ENCODE measurements around the gene SLC29A4. TPM values are rescaled to one million over a fixed set of nuclear protein-coding genes. Genes with fewer than 3 reads are reported as not detected.
"Not testable (repeated sequence)": the region's sequence is repeated elsewhere in the genome, so short reads cannot be mapped to it uniquely, and the experiment has no call there.

SLC29A4 gene
- total RNA-seq, 8 experiments from 2014 or later, result 0.81 to 24.9 (median 13.1) TPM

DNA sequence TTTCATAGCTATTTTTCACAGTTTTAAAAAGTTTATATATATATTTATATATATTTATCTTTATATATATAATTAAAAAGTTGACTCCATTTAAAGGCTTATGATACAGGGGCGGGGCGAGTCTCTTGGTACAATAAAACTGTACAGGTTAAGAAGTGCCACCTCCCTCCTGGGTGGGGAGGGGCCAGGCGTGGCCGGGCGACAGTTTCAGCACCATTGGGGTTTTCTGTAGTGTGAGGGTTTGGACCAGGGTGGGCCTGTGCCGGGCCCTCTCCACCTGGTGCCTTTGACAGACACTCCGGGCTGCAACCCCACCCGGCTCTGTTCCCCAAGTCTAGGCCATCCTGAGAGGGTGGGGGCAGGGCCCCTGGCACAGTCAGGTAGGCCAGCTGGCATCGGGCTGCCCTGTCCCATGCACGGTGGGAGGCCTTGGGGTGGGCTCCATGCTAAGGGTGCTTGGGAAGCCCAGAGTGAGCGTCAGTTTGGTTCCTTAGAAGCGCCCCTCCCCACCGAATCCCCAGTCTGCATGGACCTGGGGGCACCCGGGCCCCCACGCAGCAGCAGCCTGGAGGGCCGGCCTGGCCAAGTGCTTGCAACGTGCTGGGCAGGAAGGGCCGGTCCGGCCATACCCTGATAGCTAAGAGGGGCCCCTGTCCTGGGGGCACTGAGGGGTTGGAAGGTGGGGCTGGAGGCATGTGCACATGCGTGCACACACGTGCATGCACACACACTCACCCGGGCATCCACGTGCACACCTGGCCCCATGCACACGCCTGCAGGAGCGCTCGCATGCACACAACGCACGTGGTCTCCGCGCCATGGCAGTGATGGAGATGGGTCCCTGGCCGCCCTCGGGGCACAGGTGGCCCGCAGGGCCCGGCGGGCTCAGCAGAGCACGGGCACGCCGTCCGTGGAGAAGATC is 24.7 kb downstream of the SLC29A4 start:
- in situ Hi-C loops (cut with MboI; ENCODE audit: low pct_unique_long_range_greater_than_20kb in 2 of 9, low sequenced_read_pairs in 9 of 9, unreplicated experiment in 9 of 9); H3K4me1 ChIP-seq (replicated peaks in 1 of 2); H3K4me3 ChIP-seq; H3K27ac ChIP-seq: not testable (repeated sequence)
- ATAC-seq (replicated peaks in 6 of 8), result peak in 5 of 8 experiments; percentile 15 to 30 (median 22)
- WGBS, 10 experiments, result 93 to 100% (median 96%) methylated on average over 2 to 4 of the region's 39 CpGs; no CpG with 5 or more reads in 7 of the 10 experiments

DNA sequence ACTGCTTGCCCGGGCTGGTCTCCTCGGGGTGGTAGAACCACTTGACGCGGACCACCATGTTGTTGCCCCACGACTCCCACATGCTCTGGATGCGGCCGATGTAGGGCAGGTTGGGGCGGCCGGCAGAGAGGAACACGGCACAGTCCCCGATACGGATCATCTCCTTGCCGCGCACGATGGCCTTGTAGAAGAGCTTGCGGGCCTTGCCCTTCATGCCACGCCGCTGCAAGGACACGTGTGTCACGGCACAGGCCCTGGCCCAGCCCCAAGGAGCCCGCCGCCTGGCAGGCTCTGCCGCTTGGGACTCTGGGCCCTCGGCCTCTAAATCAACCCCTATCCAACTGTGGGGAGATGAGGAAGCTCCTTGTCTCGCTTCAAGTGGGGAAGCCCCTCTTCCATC is 26.4 kb downstream of the SLC29A4 start:
- no peaks in the 10 kb centered on the region for H3K4me1 ChIP-seq (replicated peaks in 1 of 2)
- in situ Hi-C loops (cut with MboI; ENCODE audit: low pct_unique_long_range_greater_than_20kb in 2 of 9, low sequenced_read_pairs in 9 of 9, unreplicated experiment in 9 of 9), result no loop called here
- no peak overlapping the region for H3K27ac ChIP-seq
- WGBS, 10 experiments, result 84 to 90% (median 85%) methylated on average over 4 to 5 of the region's 25 CpGs; no CpG with 5 or more reads in 7 of the 10 experiments
- H3K4me3 ChIP-seq, result no peak overlapping the region
- no peak for ATAC-seq (replicated peaks in 6 of 8)

DNA sequence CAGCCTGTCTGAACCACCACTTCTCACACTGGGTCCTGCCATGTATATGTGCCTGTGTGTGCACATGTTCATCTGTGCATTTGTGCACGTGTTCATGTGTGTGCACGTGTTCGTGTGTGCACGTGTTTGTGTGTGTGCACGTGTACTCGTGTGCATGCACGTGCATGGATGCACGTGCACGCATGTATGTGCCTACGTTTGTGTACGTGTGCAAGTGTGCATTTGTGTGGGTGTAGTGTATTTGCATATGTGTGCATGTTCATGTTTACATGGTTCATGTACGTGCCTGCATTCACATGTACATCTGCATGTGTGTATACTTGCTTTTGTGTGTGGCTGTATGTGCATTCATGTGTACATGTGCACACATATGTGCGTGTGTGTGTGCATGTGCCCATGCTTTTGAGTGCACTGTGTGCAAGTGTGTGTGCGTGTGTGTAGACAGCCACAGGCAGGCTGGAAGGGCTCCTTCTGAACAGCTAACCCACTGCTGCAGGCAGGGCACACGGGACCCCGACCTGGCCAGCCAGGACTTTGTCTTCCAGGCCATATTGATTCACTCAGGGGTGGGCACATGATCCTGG is 28.2 kb downstream of the SLC29A4 start:
- no peak overlapping the region for H3K4me3 ChIP-seq
- no peak for ATAC-seq (replicated peaks in 6 of 8)
- in situ Hi-C loops (cut with MboI; ENCODE audit: low pct_unique_long_range_greater_than_20kb in 2 of 9, low sequenced_read_pairs in 9 of 9, unreplicated experiment in 9 of 9), result no loop called here
- H3K4me1 ChIP-seq (replicated peaks in 1 of 2), result no peaks in the 10 kb centered on the region
- no peak overlapping the region for H3K27ac ChIP-seq
- WGBS, 10 experiments, result 85 to 100% (median 99%) methylated on average over 1 to 13 of the region's 16 CpGs; no CpG with 5 or more reads in 3 of the 10 experiments

DNA sequence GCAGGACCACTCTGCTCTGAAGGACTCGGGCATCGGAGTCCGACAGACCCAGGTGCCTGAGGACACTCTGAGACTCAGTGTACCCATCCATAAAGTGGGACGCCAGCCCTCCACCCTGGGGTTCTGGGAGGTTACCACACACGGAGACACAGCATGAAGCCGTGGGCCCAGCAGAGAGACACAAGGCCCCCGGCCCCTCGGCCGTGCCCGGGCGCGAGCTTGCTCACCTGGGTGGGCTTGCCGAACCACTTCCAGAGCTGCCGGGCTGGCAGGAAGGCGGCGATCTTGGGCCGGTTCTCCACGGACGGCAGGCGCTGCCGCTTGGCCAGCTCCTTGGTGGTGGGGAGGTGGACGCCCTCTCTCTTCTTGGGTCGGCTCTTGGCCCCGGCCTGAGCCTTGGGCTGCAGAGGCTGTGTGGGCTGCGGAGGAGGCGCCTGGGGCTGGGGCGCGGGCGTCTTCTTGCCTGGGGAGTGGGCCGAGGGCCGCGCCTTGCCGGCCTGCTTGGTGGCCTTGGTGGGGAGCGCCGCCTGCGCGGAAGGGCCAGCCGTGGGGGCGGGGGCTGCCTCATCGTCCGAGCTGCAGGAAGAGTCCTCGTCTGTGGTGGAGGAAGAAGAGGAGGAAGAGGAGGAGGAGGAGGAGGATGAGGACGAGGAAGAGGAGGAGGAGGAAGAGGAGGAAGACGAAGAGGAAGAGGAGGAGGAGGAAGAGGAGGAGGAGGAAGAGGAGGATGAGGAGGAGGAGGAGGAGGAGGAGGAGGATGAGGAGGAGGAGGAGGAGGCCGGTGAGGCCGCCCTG is 29.7 kb downstream of the SLC29A4 start:
- 100% methylated on average over 1 of the region's 46 CpGs; no CpG with 5 or more reads in 9 of the 10 experiments for WGBS, 10 experiments
- ATAC-seq (replicated peaks in 6 of 8); H3K4me3 ChIP-seq; in situ Hi-C loops (cut with MboI; ENCODE audit: low pct_unique_long_range_greater_than_20kb in 2 of 9, low sequenced_read_pairs in 9 of 9, unreplicated experiment in 9 of 9); H3K4me1 ChIP-seq (replicated peaks in 1 of 2); H3K27ac ChIP-seq: not testable (repeated sequence)

DNA sequence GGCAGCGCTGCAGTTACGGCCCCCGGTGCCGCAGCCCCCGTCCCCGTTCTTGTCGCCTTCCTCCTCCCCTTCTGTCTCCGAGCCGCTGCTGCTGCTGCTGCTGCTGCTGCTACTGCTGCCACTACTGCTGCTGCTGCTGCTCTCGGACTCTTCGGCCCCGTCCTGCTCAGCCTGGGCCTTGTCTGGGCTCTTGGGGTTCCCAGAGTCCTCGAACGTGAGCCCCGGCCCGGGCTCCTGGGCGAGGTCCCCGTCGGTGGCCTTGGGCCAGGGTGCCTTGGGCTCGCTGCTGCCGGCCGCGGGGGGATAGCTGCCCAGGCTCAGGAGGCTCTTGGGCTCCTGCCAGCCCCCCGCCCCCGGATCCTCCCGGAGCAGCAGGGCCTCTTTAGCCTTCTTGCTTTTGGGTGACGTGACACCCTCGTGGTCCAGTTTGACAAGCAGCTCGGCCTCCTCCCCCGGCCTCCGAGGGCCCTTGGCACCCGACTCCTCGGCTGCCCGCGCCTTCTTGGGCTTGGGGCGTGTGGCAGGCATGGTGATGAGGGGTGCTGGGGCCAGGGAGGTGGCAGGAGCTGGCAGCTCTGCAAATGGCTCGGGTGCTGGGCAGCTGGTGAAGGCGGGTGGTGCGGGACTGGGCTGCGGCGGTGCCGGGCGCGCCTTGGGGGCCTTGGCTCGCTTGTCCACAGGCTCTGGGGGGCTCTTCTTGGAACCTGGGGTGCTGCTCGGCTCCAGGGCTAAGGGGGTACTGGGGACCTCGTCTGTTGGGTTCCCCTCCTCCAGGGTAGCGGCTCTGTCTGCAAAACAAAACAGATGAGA is 30.5 kb downstream of the SLC29A4 start:
- 100% methylated on average over 1 of the region's 48 CpGs; no CpG with 5 or more reads in 9 of the 10 experiments for WGBS, 10 experiments
- H3K4me1 ChIP-seq (replicated peaks in 1 of 2); in situ Hi-C loops (cut with MboI; ENCODE audit: low pct_unique_long_range_greater_than_20kb in 2 of 9, low sequenced_read_pairs in 9 of 9, unreplicated experiment in 9 of 9); H3K4me3 ChIP-seq; H3K27ac ChIP-seq: not testable (repeated sequence)
- peak in 4 of 8 experiments; percentile 17 to 24 (median 22) for ATAC-seq (replicated peaks in 6 of 8)

DNA sequence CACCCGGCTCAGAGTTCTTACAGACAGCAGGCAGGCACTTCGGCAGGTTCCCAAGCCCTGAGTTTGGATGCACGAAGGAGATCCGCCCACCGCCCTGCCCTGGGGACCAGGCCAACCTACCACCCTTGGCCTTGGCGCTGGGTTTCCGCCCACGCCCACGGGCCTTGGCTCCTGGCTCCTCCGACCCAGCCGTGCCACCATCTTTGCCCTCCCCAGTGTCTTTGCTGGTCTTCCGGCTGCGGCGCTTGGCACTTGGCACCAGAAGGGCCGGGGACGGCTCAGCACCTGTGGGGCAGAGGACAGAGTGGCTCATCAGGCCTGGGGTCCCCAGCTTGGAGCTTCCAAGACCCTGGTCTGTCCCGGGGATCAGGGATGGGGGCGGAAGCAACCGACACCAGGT is 32.1 kb downstream of the SLC29A4 start:
- in situ Hi-C loops (cut with MboI; ENCODE audit: low pct_unique_long_range_greater_than_20kb in 2 of 9, low sequenced_read_pairs in 9 of 9, unreplicated experiment in 9 of 9), result no loop called here
- Histone ChIP-seq H3K4me3 (no peak overlapping the region), H3K4me1 (replicated peaks in 1 of 2) (no peaks in the 10 kb centered on the region), H3K27ac (no peak overlapping the region)
- WGBS, 10 experiments, result 83% methylated on average over 2 of the region's 19 CpGs; no CpG with 5 or more reads in 9 of the 10 experiments
- ATAC-seq (replicated peaks in 6 of 8), result no peak

DNA sequence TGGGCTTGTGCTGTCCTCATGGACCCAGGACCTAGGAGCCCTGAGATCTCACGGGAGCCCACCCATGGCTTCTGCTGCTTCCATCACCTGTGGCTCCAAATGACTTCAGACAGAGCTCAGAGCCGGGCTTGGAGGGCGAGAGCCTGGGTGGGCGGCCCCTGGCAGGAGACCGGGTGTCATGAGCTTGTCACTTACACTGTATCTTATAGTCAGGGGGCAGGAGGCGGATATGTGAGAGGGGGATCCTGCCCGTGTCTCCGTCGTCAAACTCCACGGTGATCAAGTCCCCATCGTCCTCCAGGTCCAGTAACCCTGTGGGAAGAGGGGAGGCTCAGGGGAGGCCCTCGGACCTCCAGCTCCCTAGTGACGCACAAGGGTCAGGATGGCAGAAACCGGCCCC is 33.0 kb downstream of the SLC29A4 start:
- in situ Hi-C loops (cut with MboI; ENCODE audit: low pct_unique_long_range_greater_than_20kb in 2 of 9, low sequenced_read_pairs in 9 of 9, unreplicated experiment in 9 of 9), result no loop called here
- WGBS, 10 experiments, result 97 to 100% (median 100%) methylated on average over 1 to 4 of the region's 14 CpGs; no CpG with 5 or more reads in 6 of the 10 experiments
- Histone ChIP-seq H3K27ac (no peak overlapping the region), H3K4me1 (replicated peaks in 1 of 2) (no peaks in the 10 kb centered on the region), H3K4me3 (no peak overlapping the region)
- no peak for ATAC-seq (replicated peaks in 6 of 8)

DNA sequence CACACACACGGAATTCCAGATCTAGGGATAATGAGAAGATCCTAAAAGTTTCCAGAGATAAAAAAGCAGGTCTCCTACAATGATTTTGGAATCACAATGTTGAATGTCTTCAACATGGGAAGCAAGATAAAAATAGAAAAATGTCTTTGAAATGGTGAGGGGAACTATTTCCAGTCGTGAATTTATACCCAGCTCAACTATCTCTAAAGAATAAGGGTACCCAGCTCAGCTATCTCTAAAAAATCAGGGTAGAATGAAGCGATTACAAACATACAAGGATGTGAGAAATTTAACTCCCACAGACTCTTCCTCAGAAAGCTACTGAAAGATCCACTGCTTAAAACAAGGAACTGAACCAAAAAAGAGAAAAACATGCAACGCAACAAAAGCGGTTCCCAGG is 35.9 kb downstream of the SLC29A4 start:
- in situ Hi-C loops (cut with MboI; ENCODE audit: low pct_unique_long_range_greater_than_20kb in 2 of 9, low sequenced_read_pairs in 9 of 9, unreplicated experiment in 9 of 9); H3K27ac ChIP-seq; H3K4me3 ChIP-seq; H3K4me1 ChIP-seq (replicated peaks in 1 of 2); ATAC-seq (replicated peaks in 6 of 8): not testable (repeated sequence)
- 86 to 100% (median 95%) methylated on average over 1 to 5 of the region's 5 CpGs for WGBS, 10 experiments

DNA sequence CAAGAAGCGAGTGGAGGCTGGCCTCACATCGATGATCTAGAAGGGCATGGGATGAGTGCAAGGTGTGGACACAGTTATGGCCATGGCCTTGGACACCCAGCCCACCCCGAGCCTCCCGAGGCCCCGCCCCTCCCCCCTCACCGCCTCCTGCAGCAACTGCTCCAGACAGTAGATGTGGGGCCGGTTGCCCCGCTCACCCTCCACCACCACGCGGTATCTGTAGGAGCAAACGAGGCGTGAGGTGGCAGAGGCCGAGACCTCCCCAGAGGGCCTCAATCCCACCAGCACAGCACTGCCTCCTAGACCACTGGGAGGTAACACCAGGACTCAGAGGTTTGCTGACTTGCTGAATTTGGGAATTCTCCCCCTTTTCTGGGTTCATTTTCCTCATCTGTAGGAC is 37.6 kb downstream of the SLC29A4 start:
- 75 to 100% methylated on average over 2 of the region's 13 CpGs; no CpG with 5 or more reads in 8 of the 10 experiments for WGBS, 10 experiments
- in situ Hi-C loops (cut with MboI; ENCODE audit: low pct_unique_long_range_greater_than_20kb in 2 of 9, low sequenced_read_pairs in 9 of 9, unreplicated experiment in 9 of 9), result no loop called here
- no peak overlapping the region for H3K27ac ChIP-seq

DNA sequence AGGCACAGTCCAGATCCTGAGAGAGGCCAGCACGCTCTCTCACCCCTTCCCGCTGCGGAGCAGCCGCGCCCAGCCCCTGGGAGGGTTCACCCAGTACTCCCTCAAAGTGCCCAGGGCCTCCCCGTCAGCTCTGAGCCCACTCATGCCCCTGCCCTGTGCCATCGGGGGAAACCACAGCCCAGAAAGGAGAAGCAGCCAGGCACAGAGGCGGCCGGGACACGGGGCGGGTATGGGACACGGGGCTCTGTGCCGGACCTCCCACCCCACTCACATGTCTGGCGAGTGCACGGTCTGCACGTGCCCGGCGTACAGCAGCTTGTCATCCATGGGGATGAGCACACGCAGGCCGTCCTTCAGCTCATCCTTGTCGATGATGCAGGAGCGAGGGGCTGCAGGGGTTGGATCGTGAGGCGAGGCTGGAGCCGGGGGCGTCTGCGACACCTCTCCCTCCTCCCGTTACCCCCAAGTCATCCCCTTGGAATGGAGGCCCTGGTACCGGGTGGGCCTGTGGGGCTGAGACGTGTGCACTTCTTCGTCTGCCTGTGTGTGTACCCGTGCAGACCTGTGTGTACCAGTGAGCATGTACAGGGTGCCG is 38.2 kb downstream of the SLC29A4 start:
- WGBS, 10 experiments, result 100% methylated on average over 1 to 4 of the region's 33 CpGs; no CpG with 5 or more reads in 7 of the 10 experiments
- in situ Hi-C loops (cut with MboI; ENCODE audit: low pct_unique_long_range_greater_than_20kb in 2 of 9, low sequenced_read_pairs in 9 of 9, unreplicated experiment in 9 of 9), result no loop called here
- Histone ChIP-seq H3K4me3 (no peak overlapping the region), H3K4me1 (replicated peaks in 1 of 2) (no peaks in the 10 kb centered on the region), H3K27ac (no peak overlapping the region)
- ATAC-seq (replicated peaks in 6 of 8), result peak in 2 of 8 experiments; percentile 15 to 17

More for the DNA sequence above, 37.6 kb downstream of the SLC29A4 start:
- no peaks in the 10 kb centered on the region for H3K4me1 ChIP-seq (replicated peaks in 1 of 2)
- no peak for ATAC-seq (replicated peaks in 6 of 8)
- H3K4me3 ChIP-seq, result no peak overlapping the region

DNA sequence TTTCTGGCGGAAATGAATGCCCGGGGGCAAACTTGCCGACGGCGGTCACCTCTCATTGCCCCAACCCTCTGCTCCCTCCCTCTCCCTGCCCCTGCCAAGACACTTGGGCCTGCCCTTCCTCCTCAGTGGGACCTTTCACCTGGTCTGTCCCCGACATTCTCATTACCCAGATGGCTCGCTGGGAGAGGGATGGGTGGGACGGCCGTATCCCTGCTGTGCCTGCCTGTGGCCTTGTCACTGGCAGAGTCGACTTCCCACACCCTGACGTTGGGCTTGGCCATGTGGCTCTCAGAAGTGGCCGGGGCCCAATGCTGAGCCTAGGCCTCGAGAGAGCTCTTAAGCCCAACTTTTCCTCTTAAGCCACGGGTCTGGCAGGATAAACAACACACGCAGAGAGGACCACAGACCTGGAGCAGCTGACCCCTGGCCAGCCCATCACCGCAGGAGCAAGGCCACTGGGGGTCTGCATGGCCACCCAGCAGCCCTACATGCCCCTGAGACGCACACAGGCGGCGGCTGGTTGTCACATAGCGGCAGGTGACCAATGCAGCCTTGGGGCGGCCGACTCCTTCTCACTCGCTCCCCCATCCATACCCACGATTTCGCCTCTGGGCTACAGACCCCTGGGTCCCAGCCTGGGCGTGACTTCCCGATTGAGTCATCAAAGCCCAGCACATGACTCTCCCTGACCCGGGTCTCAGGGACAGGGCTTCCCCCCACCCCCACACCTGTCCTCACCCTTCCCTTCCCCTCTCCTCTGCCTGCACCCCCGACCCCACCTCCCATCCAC is 40.1 kb downstream of the SLC29A4 start:
- peaks cover 0 to 1% of the 10 kb centered on the region in 2 donors for H3K4me1 ChIP-seq (replicated peaks in 1 of 2)
- WGBS, 10 experiments, result 70 to 98% (median 80%) methylated on average over 2 to 7 of the region's 29 CpGs; no CpG with 5 or more reads in 5 of the 10 experiments
- no peak for ATAC-seq (replicated peaks in 6 of 8)
- H3K4me3 ChIP-seq, result no peak overlapping the region
- no peak overlapping the region for H3K27ac ChIP-seq
- in situ Hi-C loops (cut with MboI; ENCODE audit: low pct_unique_long_range_greater_than_20kb in 2 of 9, low sequenced_read_pairs in 9 of 9, unreplicated experiment in 9 of 9), result no loop called here

All from motor neuron (in vitro differentiated cells).